MM.1S (cell line): ENCODE results near the gene SDK1.

Experiments
- DNase-seq: peaks from one replicate; pipeline ENCODE4 v3.0.0-alpha.2; 2015
- H2AFZ ChIP-seq: fragments of 300-600 bp; sonication (generic); 2 replicates; pipeline ENCODE4 v1.6.0; 2016; ENCODE audit warnings: antibody characterized with exemption, low read length
- H3F3A ChIP-seq: fragments of 300-600 bp; sonication (generic); 2 replicates; pipeline ENCODE4 v1.6.1; 2016; ENCODE audit warnings: mild to moderate bottlenecking, antibody characterized with exemption, low read length, moderate library complexity, mixed read lengths; ENCODE audit not compliant: insufficient read depth
- H3K27ac ChIP-seq: fragments of 300-600 bp; sonication (generic); 2 replicates; pipeline ENCODE4 v1.5.1; 2016; ENCODE audit warnings: mild to moderate bottlenecking, low read length
- H3K27me3 ChIP-seq: fragments of 300-600 bp; sonication (generic); replicated peaks from 2 replicates; pipeline ENCODE4 v1.6.0; 2016; ENCODE audit warnings: low read length; ENCODE audit not compliant: insufficient read depth
- H3K36me3 ChIP-seq: fragments of 300-600 bp; sonication (generic); replicated peaks from 2 replicates; pipeline ENCODE4 v1.6.1; 2016; ENCODE audit warnings: mild to moderate bottlenecking, low read length, mixed read lengths; ENCODE audit not compliant: insufficient read depth
- H3K4me1 ChIP-seq: fragments of 300-600 bp; sonication (generic); 2 replicates; pipeline ENCODE4 v1.6.1; 2016; ENCODE audit warnings: low read length, mixed read lengths
- H3K4me2 ChIP-seq: fragments of 300-600 bp; sonication (generic); 2 replicates; pipeline ENCODE4 v1.6.0; 2016; ENCODE audit warnings: low read depth, low read length
- H3K4me3 ChIP-seq: fragments of 300-600 bp; sonication (generic); 2 replicates; pipeline ENCODE4 v1.5.1; 2016; ENCODE audit warnings: low read length, mixed read lengths
- H3K79me2 ChIP-seq: fragments of 300-600 bp; sonication (generic); 2 replicates; pipeline ENCODE4 v1.6.1; 2016; ENCODE audit warnings: mixed run types, low read length, mixed read lengths
- H3K9ac ChIP-seq: fragments of 300-600 bp; sonication (generic); 2 replicates; pipeline ENCODE4 v1.6.1; 2016; ENCODE audit warnings: low read length, mixed read lengths
- H3K9me2 ChIP-seq: fragments of 300-600 bp; sonication (generic); replicated peaks from 2 replicates; pipeline ENCODE4 v1.6.1; 2016; ENCODE audit warnings: mild to moderate bottlenecking, low read length, mixed read lengths; ENCODE audit not compliant: insufficient read depth
- H3K9me3 ChIP-seq: fragments of 300-600 bp; sonication (generic); replicated peaks from 2 replicates; pipeline ENCODE4 v1.6.1; 2016; ENCODE audit warnings: mild to moderate bottlenecking, low read length, mixed read lengths; ENCODE audit not compliant: insufficient read depth
- H4K20me1 ChIP-seq: fragments of 300-600 bp; sonication (generic); 2 replicates; pipeline ENCODE4 v1.6.1; 2016; ENCODE audit warnings: mild to moderate bottlenecking, low read length, moderate library complexity, mixed read lengths; ENCODE audit not compliant: insufficient read depth
- EZH2 ChIP-seq: fragments of 300-600 bp; sonication (generic); optimal IDR thresholded peaks from 2 replicates; pipeline ENCODE3; 2017; ENCODE audit warnings: low read depth, mild to moderate bottlenecking, antibody characterized with exemption, low read length, mixed read lengths
- EZH2phosphoT487 ChIP-seq: fragments of 300-600 bp; sonication (generic); IDR thresholded peaks from 2 replicates; pipeline ENCODE4 v1.6.1; 2018; ENCODE audit warnings: antibody characterized with exemption, low read length
- TF ChIP-seq, protein P1 (sequence below): fragments of 300-600 bp; sonication (generic); IDR thresholded peaks from 2 replicates; pipeline ENCODE4 v1.5.1; 2016; ENCODE audit warnings: antibody characterized with exemption, low read length, mixed read lengths

The SDK1 gene

DNA sequence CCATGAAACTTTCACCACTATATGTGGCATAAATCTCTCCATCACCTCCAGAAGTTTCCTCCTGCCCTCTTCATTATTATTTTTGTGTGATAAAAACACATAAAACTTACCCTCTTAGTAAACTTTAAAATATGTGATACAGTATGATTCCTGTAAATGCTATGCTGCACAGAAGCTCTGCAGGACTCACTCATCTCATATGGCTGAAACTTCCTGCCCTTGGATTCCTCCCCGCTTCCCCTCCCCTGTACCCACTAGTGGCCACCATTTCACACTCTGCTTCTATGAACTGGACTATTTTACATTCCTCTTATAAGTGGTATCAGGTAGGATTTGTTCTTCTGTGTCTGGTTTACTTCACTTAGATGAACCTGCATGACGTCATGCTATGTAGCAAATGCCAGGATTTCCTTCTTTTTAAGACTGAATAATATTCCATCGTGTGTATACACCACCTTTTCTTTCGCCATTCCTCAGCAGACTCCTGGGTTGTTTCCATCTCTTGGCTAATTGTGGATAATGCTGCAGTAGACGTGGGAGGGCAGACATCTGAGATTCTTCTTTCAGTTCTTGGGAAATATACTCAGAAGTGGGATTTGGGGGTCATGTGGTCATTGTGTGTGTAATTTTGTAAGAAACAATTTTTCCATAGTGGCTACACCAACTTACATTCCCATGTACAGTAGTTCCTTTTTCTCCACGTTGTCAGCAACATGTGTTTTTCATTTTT is 335.2 kb downstream of the SDK1 start:
- no peak for TF ChIP-seq EZH2phosphoT487
- TF ChIP-seq, protein P1, sequence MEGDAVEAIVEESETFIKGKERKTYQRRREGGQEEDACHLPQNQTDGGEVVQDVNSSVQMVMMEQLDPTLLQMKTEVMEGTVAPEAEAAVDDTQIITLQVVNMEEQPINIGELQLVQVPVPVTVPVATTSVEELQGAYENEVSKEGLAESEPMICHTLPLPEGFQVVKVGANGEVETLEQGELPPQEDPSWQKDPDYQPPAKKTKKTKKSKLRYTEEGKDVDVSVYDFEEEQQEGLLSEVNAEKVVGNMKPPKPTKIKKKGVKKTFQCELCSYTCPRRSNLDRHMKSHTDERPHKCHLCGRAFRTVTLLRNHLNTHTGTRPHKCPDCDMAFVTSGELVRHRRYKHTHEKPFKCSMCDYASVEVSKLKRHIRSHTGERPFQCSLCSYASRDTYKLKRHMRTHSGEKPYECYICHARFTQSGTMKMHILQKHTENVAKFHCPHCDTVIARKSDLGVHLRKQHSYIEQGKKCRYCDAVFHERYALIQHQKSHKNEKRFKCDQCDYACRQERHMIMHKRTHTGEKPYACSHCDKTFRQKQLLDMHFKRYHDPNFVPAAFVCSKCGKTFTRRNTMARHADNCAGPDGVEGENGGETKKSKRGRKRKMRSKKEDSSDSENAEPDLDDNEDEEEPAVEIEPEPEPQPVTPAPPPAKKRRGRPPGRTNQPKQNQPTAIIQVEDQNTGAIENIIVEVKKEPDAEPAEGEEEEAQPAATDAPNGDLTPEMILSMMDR: no peak
- no peak for TF ChIP-seq EZH2
- Histone ChIP-seq H3K9ac (no peak overlapping the region), H3K4me2 (no peak overlapping the region), H4K20me1 (no peaks in the 10 kb centered on the region), H3K36me3 (no peaks in the 10 kb centered on the region), H3K9me2 (no peaks in the 10 kb centered on the region), H3K79me2 (no peaks in the 10 kb centered on the region), H3K4me1 (no peaks in the 10 kb centered on the region), H3K27me3 (no peaks in the 10 kb centered on the region), H3K4me3 (no peak overlapping the region), H2AFZ (no peak overlapping the region), H3K27ac (no peak overlapping the region), H3F3A (no peaks in the 10 kb centered on the region), H3K9me3 (no peaks in the 10 kb centered on the region)
- DNase-seq: no peak

DNA sequence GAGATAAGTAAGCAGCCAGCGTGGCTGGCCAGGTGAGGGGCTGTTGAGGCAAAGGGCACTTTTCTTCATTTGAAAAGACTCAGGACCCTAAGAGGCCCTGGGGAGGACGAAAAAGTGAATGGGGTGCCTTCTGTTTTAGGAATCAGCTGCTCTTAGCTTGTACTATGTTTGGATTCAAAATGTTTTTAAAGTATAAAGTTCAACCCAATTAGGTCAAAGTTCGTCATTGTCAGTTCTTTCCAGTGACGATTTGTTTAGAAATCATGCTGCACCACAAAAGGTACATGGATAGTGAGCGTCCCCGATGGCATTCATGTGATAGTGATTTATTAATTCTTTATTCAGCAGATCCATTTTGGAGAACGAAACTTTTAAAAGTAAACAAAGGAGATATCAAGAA is 338.2 kb downstream of the SDK1 start:
- Histone ChIP-seq H3K36me3 (no peaks in the 10 kb centered on the region), H4K20me1 (no peaks in the 10 kb centered on the region), H3K9me3 (no peaks in the 10 kb centered on the region), H3K4me3 (no peak overlapping the region), H3K27ac (no peak overlapping the region), H3K79me2 (no peaks in the 10 kb centered on the region), H3K4me1 (no peaks in the 10 kb centered on the region), H3F3A (no peaks in the 10 kb centered on the region), H3K27me3 (no peaks in the 10 kb centered on the region), H2AFZ (no peak overlapping the region), H3K4me2 (no peak overlapping the region), H3K9ac (no peak overlapping the region), H3K9me2 (no peaks in the 10 kb centered on the region)
- no peak for TF ChIP-seq EZH2phosphoT487
- no peak for TF ChIP-seq EZH2
- TF ChIP-seq, protein P1: no peak
- DNase-seq: no peak

DNA sequence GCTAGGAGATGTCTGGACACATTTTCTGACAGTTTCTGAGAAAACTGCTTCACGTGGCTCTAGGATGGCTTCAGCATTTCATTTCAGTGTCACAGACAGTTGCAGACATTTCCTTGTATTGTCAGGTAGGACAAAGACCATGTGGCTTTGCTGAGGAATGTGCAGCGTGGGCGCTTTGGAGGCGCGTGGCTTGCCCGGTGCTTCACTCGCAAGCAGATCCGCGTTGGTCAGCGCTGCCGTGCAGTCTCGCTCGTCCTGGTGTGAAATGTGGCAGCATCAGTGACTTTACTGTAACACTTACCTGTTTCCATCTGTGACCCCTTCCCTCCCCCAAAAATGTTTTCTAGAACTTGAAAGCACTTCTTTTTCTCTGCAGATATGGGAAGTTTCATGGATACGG is 340.5 kb downstream of the SDK1 start:
- Histone ChIP-seq H3K9me3 (no peaks in the 10 kb centered on the region), H3K4me1 (no peaks in the 10 kb centered on the region), H3K36me3 (no peaks in the 10 kb centered on the region), H3K79me2 (no peaks in the 10 kb centered on the region), H3K9me2 (no peaks in the 10 kb centered on the region), H3K4me3 (no peak overlapping the region), H3K4me2 (no peak overlapping the region), H3K27me3 (no peaks in the 10 kb centered on the region), H3K27ac (no peak overlapping the region), H2AFZ (no peak overlapping the region), H3F3A (no peaks in the 10 kb centered on the region), H4K20me1 (no peaks in the 10 kb centered on the region), H3K9ac (no peak overlapping the region)
- TF ChIP-seq EZH2phosphoT487: no peak
- no peak for DNase-seq

DNA sequence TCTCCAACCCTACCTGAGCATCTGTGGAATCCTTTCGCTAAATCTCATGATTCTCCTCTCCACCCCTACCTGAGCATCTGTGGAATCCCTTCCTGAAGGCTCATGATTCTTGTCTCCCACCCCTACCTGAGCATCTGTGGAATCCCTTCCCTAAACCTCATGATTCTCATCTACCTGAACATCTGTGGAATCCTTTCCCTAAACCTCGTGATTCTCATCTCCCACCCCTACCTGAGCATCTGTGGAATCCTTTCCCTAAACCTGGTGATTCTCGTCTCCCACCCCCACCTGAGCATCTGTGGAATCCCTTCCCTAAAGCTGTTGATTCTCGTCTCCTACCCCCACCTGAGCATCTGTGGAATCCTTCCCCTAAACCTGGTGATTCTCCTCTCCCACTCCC is 342.0 kb downstream of the SDK1 start:
- Histone ChIP-seq H3K4me3 (no peak overlapping the region), H3K4me1 (no peaks in the 10 kb centered on the region), H3K9ac (no peak overlapping the region), H3K27me3 (no peaks in the 10 kb centered on the region), H3K4me2 (no peak overlapping the region), H3K9me2 (no peaks in the 10 kb centered on the region), H3K79me2 (no peaks in the 10 kb centered on the region), H4K20me1 (no peaks in the 10 kb centered on the region), H3F3A (no peaks in the 10 kb centered on the region), H3K9me3 (no peaks in the 10 kb centered on the region), H2AFZ (no peak overlapping the region), H3K27ac (no peak overlapping the region), H3K36me3 (no peaks in the 10 kb centered on the region)
- DNase-seq: no peak
- TF ChIP-seq EZH2phosphoT487 (no peak), EZH2 (no peak)
- TF ChIP-seq, protein P1: no peak
